RWPE1 (cell line): ENCODE data around the gene STRIP1.
A peak's percentile ranks its signal among the peaks of the same experiment; 100 is the strongest.

Experiments used
- CTCF ChIA-PET: fragments of 350-600 bp; sonication (Branson Sonifier 250); formaldehyde crosslinking; extraction: SDS; loops from one replicate; lab custom pipeline; 2021; lab: Yijun Ruan, JAX
- POLR2A ChIA-PET: fragments of 400-600 bp; formaldehyde crosslinking; extraction: SDS; loops from one replicate; lab custom pipeline; 2020; ENCODE audit warnings: antibody characterized with exemption; ENCODE audit not compliant: low non-redundant PET; lab: Yijun Ruan, JAX
- DNase-seq: peaks from one replicate; pipeline ENCODE4 v3.0.0; 2012; ENCODE audit warnings: low spot score
- H3K27ac ChIP-seq: fragments of 450-650 bp; 2 replicates; pipeline ENCODE4 v1.5.1; 2017
- TF ChIP-seq, protein P1 (sequence below): fragments of 450-650 bp; conservative IDR thresholded peaks from 2 replicates; pipeline ENCODE4 v1.5.1; 2017; ENCODE audit warnings: low read depth, mild to moderate bottlenecking

The STRIP1 gene

DNA sequence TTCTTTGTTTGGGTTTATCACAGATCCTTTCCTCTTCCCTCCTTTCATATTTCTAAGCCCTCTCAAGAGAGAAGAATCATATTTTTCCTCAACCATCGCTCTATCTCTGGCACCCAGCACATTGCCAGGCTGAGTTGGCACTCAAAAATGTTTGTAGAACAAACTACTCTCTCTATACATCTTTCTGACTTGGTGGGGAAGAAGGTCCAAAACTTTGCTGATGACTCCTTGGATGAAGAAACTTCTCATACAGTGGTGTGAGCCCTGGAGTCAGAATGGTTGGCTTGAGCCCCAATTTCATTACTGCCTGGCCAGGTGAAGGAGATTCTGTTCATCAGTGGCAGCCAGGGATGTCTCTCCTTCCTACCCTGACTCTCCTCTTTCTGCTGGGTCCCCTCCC lies 24.2 kb downstream of the STRIP1 start:
- ChIA-PET POLR2A (no interaction called here), CTCF (no interaction called here)
- DNase-seq, result no peak
- 0 out of 2 replicates have a peak overlapping the region, but pooled peaks have one; percentile 46 for H3K27ac ChIP-seq
- TF ChIP-seq, protein P1, sequence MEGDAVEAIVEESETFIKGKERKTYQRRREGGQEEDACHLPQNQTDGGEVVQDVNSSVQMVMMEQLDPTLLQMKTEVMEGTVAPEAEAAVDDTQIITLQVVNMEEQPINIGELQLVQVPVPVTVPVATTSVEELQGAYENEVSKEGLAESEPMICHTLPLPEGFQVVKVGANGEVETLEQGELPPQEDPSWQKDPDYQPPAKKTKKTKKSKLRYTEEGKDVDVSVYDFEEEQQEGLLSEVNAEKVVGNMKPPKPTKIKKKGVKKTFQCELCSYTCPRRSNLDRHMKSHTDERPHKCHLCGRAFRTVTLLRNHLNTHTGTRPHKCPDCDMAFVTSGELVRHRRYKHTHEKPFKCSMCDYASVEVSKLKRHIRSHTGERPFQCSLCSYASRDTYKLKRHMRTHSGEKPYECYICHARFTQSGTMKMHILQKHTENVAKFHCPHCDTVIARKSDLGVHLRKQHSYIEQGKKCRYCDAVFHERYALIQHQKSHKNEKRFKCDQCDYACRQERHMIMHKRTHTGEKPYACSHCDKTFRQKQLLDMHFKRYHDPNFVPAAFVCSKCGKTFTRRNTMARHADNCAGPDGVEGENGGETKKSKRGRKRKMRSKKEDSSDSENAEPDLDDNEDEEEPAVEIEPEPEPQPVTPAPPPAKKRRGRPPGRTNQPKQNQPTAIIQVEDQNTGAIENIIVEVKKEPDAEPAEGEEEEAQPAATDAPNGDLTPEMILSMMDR, result no peak

DNA sequence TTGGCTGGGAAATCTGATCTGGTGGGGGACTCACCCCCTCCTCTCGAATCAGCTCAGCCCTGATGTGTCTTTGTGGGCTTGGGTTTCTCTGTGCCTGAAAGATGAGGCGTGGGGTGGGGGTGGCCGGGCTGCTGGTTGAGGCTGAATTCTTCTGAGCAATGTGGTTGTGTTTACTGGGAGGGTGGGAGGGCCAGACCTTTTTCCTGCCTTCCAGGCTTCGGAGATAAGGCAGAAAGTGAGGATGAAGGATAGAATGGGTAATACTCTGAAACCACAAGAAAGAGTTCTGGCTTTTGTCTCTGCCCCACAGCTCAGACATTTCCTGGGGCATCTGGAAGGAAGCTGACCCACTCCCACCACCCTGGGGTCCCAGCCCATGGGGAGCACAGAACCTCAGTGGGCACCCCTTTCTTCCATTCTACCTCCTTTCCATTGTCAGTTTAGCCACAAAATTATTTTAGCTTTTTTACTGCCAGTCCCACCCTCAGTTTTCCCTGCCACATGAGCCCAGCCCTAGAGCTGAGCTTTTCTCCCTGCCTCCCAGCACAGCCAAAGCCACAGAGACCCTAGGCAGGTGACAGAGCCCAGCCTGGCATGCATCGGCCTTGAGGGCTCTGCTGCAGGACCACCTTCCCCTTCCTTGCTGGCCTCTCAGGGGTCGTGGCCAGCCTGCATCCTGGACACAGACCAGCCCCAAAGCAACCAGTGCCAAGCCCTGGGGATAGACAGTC lies 24.9 kb downstream of the STRIP1 start:
- TF ChIP-seq, protein P1, result no peak
- POLR2A ChIA-PET, result no interaction called here
- CTCF ChIA-PET, result interaction anchor here (0.6 to 2.0 kb wide), 13 partner anchors 8 to 90 kb away, joined by 3 to 8 read pairs (median 5); no protein-coding TSS in a partner anchor
- H3K27ac ChIP-seq, result peak overlapping the region; percentile 14; the same call in 1 of the 2 replicates
- DNase-seq, result no peak

DNA sequence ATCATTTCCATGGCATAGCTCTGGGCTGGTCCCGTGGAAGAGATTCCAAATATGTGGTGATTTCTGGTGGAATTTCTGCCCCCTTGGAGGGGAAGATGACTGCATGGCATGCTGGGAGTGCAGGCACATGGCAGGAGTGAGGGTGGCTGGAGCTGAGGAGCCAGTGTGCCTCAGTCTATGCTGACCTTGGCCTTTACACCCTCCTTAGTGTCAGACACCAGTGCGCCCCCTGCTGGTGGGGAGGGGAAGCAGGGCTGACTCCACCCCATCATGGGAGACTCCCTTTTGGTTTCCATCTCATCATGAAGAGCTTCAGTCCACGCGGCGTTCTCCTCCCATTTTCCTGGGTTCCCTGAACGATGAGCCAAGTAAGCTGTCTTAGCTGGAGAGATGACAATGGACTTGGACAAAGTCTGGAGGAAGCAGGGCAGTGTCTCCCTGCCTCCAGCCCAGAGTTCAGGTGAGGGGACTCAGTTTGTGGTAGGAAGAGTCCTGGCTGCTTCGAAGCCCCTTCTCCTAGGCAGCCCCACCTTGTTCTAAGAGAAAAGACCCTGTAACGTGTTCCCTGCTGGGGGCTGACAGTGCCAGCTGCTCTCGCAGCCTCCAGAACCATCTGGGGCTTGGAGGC lies 25.7 kb downstream of the STRIP1 start:
- ChIA-PET CTCF (interaction anchor here (0.6 to 2.0 kb wide), 23 partner anchors 9 to 804 kb away, joined by 3 to 8 read pairs (median 3); no protein-coding TSS in a partner anchor), POLR2A (no interaction called here)
- TF ChIP-seq, protein P1, result peak; percentile 74
- DNase-seq, result peak; percentile 28
- H3K27ac ChIP-seq, result no peak overlapping the region

DNA sequence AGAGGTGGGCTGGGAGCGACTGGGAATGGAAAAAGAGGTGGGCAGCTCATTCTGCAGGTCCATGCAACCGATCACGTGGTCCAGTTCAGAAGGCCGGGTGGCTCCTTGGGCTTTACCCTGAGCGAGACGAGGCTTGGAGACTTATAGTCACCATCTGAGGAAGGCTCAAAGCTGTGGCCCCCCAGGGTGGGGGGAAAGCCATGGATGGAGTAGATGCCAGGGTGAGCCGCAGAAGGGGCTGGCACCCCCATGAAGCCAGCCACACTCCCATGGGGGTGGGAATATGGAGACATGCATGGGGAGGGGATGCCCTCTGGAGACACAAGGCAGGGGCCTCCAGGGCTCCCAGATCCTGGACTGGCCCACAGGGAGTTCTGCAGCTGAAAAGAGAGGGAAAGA lies 26.2 kb downstream of the STRIP1 start:
- no peak overlapping the region for H3K27ac ChIP-seq

DNA sequence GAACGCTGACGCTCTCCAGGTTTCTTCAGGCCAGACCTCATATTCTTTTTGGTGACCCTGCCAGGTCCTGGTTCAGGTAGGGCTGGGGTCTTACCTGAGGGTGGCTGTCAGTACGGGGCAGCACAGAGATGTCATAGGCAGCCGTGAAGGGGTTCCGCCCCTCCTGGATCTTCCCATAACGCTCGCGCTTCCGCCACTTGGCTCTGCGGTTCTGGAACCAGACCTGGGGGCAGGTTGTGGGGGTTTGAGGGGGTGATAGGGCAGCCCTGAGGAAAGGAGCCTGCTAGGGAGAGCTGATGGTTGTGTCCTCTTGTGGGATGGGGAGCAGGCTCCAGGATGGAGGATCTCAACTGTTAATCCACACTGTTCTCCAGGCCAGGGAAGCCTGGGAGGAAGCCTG lies 26.9 kb downstream of the STRIP1 start:
- DNase-seq, result no peak
- CTCF ChIA-PET, result interaction anchor here (2.0 kb wide), 1 partner anchor 11 kb away, joined by 8 read pairs; no protein-coding TSS in a partner anchor
- H3K27ac ChIP-seq, result no peak overlapping the region
- POLR2A ChIA-PET, result no interaction called here
- TF ChIP-seq, protein P1, result no peak

More for the DNA sequence above, 26.2 kb downstream of the STRIP1 start:
- no peak for DNase-seq
- TF ChIP-seq, protein P1, result no peak
- ChIA-PET CTCF (interaction anchor here (0.6 to 2.0 kb wide), 16 partner anchors 11 to 805 kb away, joined by 3 to 8 read pairs (median 3); no protein-coding TSS in a partner anchor), POLR2A (no interaction called here)

DNA sequence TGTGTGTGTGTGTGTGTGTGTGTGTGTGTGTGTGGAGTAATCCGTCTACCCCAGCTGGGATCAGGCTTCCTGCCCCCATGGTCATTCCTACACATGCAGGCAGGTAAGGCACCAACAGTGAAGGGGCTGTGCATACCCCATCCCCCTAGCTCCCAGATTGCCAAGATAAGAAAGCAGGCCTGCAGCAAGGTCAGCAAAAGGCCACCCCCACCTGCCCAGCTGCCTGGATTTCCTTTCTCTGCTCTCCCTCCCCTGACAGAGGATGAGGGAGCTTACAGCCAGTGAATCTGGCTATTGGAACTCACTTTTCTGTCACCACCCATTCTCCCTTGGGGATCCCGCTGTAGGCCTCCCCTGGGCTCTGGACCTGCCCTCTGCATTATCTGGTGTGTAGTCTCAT lies 28.2 kb downstream of the STRIP1 start:
- no peak for DNase-seq
- TF ChIP-seq, protein P1, result no peak
- ChIA-PET POLR2A (no interaction called here), CTCF (interaction anchor here (0.9 kb wide), 1 partner anchor 9 kb away, joined by 3 read pairs; no protein-coding TSS in a partner anchor)
- no peak overlapping the region for H3K27ac ChIP-seq
